Lower leg skin (tissue), 3 donors: ENCODE results near the gene KPNB1.

Experiments used
- CTCF ChIP-seq, 3 donors: fragments of 450-650 bp; IDR thresholded peaks; one replicate each; pipeline ENCODE4 v1.5.1; 2016; ENCODE audit warnings: antibody characterized with exemption in 3 of 3, mild to moderate bottlenecking in 3 of 3, moderate library complexity in 2 of 3
- POLR2A ChIP-seq, 2 donors: fragments of 450-650 bp; IDR thresholded peaks; one replicate each; pipeline ENCODE4 v1.6.1; 2016 to 2017; ENCODE audit warnings: antibody characterized with exemption in 2 of 2, mild to moderate bottlenecking in 1 of 2, moderate library complexity in 1 of 2

GRCh38 chr17:47733047-47733673 lies 83.4 kb downstream of the KPNB1 start, which contains the start of gene TBX21:
- TF ChIP-seq CTCF (IDR thresholded peaks at IDR 0.05) = no peak
- no peak for TF ChIP-seq POLR2A (IDR thresholded peaks at IDR 0.05)
